NCI-H1048 (cell line): ENCODE measurements around the gene PIGU.
"Not testable (repeated sequence)": the region's sequence is repeated elsewhere in the genome, so short reads cannot be mapped to it uniquely, and the experiment has no call there.

Experiments
- DNase-seq: peaks from one replicate; lab custom pipeline; 2025; lab: John Stamatoyannopoulos, UW

The PIGU gene

GRCh38 chr20:34532756-34533155, 144.1 kb downstream of the PIGU start:
- DNase-seq = no peak

- DNase-seq = no peak
These were observed 144.6 kb downstream of the PIGU start for GRCh38 chr20:34532320-34532719.

GRCh38 chr20:34531608-34532265, 145.2 kb downstream of the PIGU start:
- no peak for DNase-seq

- DNase-seq = no peak
These were observed 146.6 kb downstream of the PIGU start for GRCh38 chr20:34530342-34530741.

- no peak for DNase-seq
These were observed 147.2 kb downstream of the PIGU start for GRCh38 chr20:34529742-34530141.

GRCh38 chr20:34528921-34529297, 148.0 kb downstream of the PIGU start:
- no peak for DNase-seq

- DNase-seq = no peak
These were observed 149.9 kb downstream of the PIGU start for GRCh38 chr20:34527016-34527415.

- no peak for DNase-seq
These were observed 150.4 kb downstream of the PIGU start for GRCh38 chr20:34526466-34526865.

GRCh38 chr20:34525709-34526416, 151.0 kb downstream of the PIGU start:
- DNase-seq = no peak

- no peak for DNase-seq
These were observed 151.6 kb downstream of the PIGU start for GRCh38 chr20:34525342-34525708.

GRCh38 chr20:34524426-34524825, 152.5 kb downstream of the PIGU start:
- no peak for DNase-seq

GRCh38 chr20:34522969-34523871, 153.7 kb downstream of the PIGU start:
- no peak for DNase-seq

GRCh38 chr20:34519841-34520240, 157.1 kb downstream of the PIGU start:
- DNase-seq = not testable (repeated sequence)

GRCh38 chr20:34518863-34519262, 158.0 kb downstream of the PIGU start:
- not testable (repeated sequence) for DNase-seq

GRCh38 chr20:34517114-34517505, 159.8 kb downstream of the PIGU start:
- DNase-seq = no peak

- DNase-seq = peak; percentile 92
These were observed 160.4 kb downstream of the PIGU start, which contains the start of gene DYNLRB1 for GRCh38 chr20:34516247-34517113. DYNLRB1 (plus strand) TSS chr20:34516422; CDS start chr20:34516459, 37 bp downstream.

GRCh38 chr20:34515484-34516246, 161.2 kb downstream of the PIGU start:
- DNase-seq = no peak

GRCh38 chr20:34514897-34515483, 161.9 kb downstream of the PIGU start:
- no peak for DNase-seq

GRCh38 chr20:34514034-34514433, 162.9 kb downstream of the PIGU start:
- not testable (repeated sequence) for DNase-seq

GRCh38 chr20:34512955-34513419, 163.9 kb downstream of the PIGU start:
- no peak for DNase-seq
